Testis (tissue), 3 donors: ENCODE data around the gene ARHGAP23. TPM values are rescaled to one million over a fixed set of nuclear protein-coding genes. Genes with fewer than 3 reads are reported as not detected.
A peak's percentile ranks its signal among the peaks of the same experiment; 100 is the strongest.

ENCODE experiments used
- DNase-seq: peaks from one replicate; pipeline ENCODE4 v3.0.0-alpha.2; 2019
- H3K27ac ChIP-seq, 2 donors: fragments of 200-600 bp; sonication (generic); one replicate each; pipeline ENCODE4 v1.5.1; 2019
- H3K27me3 ChIP-seq: fragments of 200-600 bp; sonication (generic); one replicate; pipeline ENCODE4 v1.5.1; 2019
- H3K36me3 ChIP-seq: fragments of 200-600 bp; sonication (generic); one replicate; pipeline ENCODE4 v1.5.1; 2017; ENCODE audit warnings: low read depth; ENCODE audit errors: missing control alignments
- H3K4me1 ChIP-seq: fragments of 200-600 bp; sonication (generic); one replicate; pipeline ENCODE4 v1.5.1; 2019
- H3K4me3 ChIP-seq, 2 donors: fragments of 200-600 bp; sonication (generic); one replicate each; pipeline ENCODE4 v1.5.1; 2017 to 2019
- H3K9me3 ChIP-seq: fragments of 200-600 bp; sonication (generic); one replicate; pipeline ENCODE4 v1.5.1; 2017
- POLR2A ChIP-seq: fragments of 450-650 bp; IDR thresholded peaks from one replicate; pipeline ENCODE4 v1.6.1; 2017; ENCODE audit warnings: antibody characterized with exemption, mild to moderate bottlenecking, moderate library complexity
- WGBS, 2 donors: methylation state at CpG; one replicate each; pipeline ENCODE4 v1.1.5; 2018; 5-methylcytosine and 5-hydroxymethylcytosine counted together
- intact Hi-C: fragments of 100-400 bp; cut with DNase I; formaldehyde crosslinking; loops from one replicate; pipeline ENCODE4 v1.15.1; 2023; ENCODE audit warnings: low total_unique reads
- polyA plus RNA-seq: library from polyadenylated mRNA; stranded (reverse); fragments of 350-450 nt; fragmentation: Illumina TruSeq; extraction: RNeasy Lipid Tissue Mini Kit (QIAGEN cat#74804); gene quantifications from one replicate; pipeline ENCODE4 v1.2.3, GENCODE V29; 2014; ENCODE audit warnings: low read depth, low replicate concordance; ENCODE audit not compliant: insufficient read depth
- total RNA-seq, 2 donors: library from RNA; depleted of rRNA; stranded (reverse); fragments of >200 nt; gene quantifications; one replicate each; pipeline ENCODE4 v1.2.3, GENCODE V29; 2016
- TF ChIP-seq, protein P1 (sequence below), 3 experiments: fragments of 450-650 bp in 2 of 3; fragments of 200-600 bp in 1 of 3; sonication (generic) in 1 of 3; IDR thresholded peaks; one replicate each; pipeline ENCODE4 v1.5.1; 2016 to 2019; ENCODE audit warnings: antibody characterized with exemption in 3 of 3, mild to moderate bottlenecking in 2 of 3, moderate library complexity in 1 of 3

Gene ARHGAP23
- total and polyA plus RNA-seq, 3 donors from 2014 or later = 78.0 to 235 (median 146) TPM

DNA sequence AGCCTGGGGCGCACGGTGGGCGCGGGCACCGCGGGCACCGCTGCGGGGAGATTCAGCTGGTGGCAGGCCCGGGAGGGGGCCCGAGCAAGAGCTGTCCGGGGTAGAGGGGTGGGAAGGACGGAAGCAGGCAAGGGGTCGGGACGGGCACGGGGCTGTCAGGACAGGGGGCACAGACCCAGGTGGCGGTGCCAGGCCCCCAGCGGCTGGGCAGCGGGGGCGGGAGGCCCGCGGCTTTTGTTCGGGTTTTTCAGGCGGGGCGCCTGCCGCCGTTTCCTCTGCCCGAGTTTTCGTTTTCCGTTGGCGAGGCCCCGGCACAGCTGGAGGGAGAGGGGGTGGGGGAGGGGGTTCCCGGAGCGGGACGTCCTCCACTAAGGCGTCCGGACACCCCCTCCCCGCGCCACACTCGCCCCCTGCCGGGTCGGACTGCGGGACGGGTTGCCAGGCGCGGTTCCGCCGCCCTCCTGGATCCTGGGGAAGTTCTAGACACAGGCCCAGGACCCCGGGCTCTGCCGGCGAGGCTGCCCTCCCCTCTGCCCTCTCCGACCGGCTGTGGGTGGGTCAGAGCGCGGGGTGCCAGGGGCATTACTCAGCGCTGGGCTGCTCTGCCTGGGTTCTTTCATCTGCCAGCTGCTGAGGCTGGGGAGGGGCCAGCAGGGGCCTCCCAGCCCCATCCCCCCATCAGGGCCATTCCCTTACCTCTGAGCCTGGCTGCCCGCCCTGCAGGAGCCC is 543 bp downstream of the ARHGAP23 start:
- WGBS, 2 donors = 0 to 2% methylated on average over 31 to 55 of the region's 56 CpGs
- H3K4me3 ChIP-seq = peak overlapping the region; percentile 84 to 93
- H3K27ac ChIP-seq = peak overlapping the region; percentile 79 to 92
- no peak for DNase-seq
- H3K36me3 ChIP-seq = no peaks in the 10 kb centered on the region
- H3K27me3 ChIP-seq = no peaks in the 10 kb centered on the region
- intact Hi-C loops = no loop called here
- TF ChIP-seq, protein P1, sequence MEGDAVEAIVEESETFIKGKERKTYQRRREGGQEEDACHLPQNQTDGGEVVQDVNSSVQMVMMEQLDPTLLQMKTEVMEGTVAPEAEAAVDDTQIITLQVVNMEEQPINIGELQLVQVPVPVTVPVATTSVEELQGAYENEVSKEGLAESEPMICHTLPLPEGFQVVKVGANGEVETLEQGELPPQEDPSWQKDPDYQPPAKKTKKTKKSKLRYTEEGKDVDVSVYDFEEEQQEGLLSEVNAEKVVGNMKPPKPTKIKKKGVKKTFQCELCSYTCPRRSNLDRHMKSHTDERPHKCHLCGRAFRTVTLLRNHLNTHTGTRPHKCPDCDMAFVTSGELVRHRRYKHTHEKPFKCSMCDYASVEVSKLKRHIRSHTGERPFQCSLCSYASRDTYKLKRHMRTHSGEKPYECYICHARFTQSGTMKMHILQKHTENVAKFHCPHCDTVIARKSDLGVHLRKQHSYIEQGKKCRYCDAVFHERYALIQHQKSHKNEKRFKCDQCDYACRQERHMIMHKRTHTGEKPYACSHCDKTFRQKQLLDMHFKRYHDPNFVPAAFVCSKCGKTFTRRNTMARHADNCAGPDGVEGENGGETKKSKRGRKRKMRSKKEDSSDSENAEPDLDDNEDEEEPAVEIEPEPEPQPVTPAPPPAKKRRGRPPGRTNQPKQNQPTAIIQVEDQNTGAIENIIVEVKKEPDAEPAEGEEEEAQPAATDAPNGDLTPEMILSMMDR (IDR thresholded peaks at IDR 0.05) = no peak
- TF ChIP-seq POLR2A = no peak
- peaks cover 40% of the 10 kb centered on the region for H3K4me1 ChIP-seq
- no peaks in the 10 kb centered on the region for H3K9me3 ChIP-seq

DNA sequence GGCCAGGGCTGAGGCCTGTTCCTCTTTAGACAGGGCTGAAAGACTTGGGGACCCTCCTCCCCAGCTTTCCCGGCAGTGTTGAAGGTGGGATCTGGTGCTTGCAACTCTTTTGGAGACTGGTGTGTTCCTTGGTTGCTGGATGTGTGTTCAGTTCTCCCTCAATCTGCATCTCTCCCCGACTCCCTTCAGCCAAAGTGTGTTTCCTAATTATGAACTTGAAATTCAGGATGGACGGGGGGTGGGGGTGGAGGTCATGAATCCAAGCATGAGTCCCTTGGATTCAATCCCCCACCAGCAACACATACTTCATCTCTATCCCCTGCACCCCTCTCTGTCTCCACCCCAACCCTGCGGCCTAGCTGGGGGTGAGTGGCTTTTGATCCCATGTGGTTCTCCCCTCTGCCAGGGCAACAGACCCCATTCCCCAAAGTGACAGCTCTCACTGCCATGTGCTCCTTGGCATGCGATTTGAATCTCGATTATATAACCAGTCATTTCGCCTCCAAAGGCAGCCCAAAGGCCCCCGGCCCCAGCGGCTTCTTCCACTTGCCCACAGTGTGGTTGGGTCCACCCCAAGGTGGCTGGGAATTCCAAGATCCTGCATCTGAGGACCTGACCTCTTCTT is 1.3 kb downstream of the ARHGAP23 start:
- Histone ChIP-seq H3K27ac (peak overlapping the region; percentile 4 to 92), H3K36me3 (no peaks in the 10 kb centered on the region), H3K4me1 (peaks cover 44% of the 10 kb centered on the region), H3K9me3 (no peaks in the 10 kb centered on the region), H3K4me3 (peak overlapping the region; percentile 84 to 93), H3K27me3 (no peaks in the 10 kb centered on the region)
- no peak for TF ChIP-seq POLR2A
- TF ChIP-seq, protein P1 (IDR thresholded peaks at IDR 0.05) = no peak
- intact Hi-C loops = no loop called here
- no peak for DNase-seq
- WGBS, 2 donors = 47 to 56% methylated on average over 8 to 9 of the region's 9 CpGs

DNA sequence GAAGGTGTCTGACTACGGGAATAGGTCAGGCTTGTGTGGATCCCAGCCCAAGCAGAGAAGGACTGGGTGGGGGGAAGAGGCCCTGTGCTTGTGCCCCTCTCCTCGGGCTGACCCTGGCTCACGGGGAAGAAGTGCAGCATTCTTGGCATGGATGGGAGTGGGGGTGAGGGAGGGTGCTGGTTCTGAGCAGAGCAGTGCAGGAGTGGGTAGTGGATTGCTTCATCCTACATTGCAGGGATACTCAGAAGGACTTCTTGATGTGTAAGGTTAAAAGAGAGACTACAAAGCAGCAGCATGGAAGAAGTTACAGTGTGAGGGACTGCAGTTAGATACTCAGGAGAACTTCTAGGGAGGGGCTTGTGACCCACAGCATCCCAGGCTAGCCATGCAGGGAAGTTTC is 2.1 kb downstream of the ARHGAP23 start:
- no peaks in the 10 kb centered on the region for H3K27me3 ChIP-seq
- H3K36me3 ChIP-seq = no peaks in the 10 kb centered on the region
- no peak overlapping the region for H3K4me3 ChIP-seq
- DNase-seq = no peak
- no peak overlapping the region for H3K27ac ChIP-seq
- 47 to 56% methylated on average over 3 of the region's 3 CpGs for WGBS, 2 donors
- intact Hi-C loops = no loop called here
- peaks cover 47% of the 10 kb centered on the region for H3K4me1 ChIP-seq
- no peaks in the 10 kb centered on the region for H3K9me3 ChIP-seq
- TF ChIP-seq, protein P1 (IDR thresholded peaks at IDR 0.05) = no peak
- no peak for TF ChIP-seq POLR2A

DNA sequence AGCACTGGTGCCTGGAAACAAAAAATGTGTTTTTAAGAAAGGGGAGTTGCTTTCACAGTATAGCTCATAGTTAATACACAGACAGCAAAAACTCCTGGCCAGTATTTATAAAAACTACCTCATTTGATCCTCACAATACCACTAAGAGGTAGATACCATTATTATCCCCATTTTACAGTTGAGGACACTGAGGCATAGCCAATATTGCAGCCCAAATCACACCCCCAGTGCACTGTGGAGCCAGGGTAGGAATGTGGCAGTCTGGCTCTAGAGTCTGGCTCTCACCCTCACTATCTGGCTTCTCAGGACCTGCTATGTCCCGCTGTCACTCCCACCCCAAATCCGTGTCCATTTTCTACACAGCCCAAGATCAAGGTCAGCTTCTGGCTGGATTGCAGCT is 2.6 kb downstream of the ARHGAP23 start:
- H3K9me3 ChIP-seq = no peaks in the 10 kb centered on the region
- H3K36me3 ChIP-seq = no peaks in the 10 kb centered on the region
- no peak overlapping the region for H3K4me3 ChIP-seq
- no peak overlapping the region for H3K27ac ChIP-seq
- no peak for DNase-seq
- intact Hi-C loops = no loop called here
- TF ChIP-seq, protein P1 (IDR thresholded peaks at IDR 0.05) = no peak
- no peak for TF ChIP-seq POLR2A
- H3K4me1 ChIP-seq = peaks cover 44% of the 10 kb centered on the region
- WGBS, 2 donors = 42 to 43% methylated on average over 2 of the region's 2 CpGs
- H3K27me3 ChIP-seq = no peaks in the 10 kb centered on the region
